OCI-LY1 (cell line): ENCODE results near the gene CCDC12.

ENCODE experiments used
- H2AFZ ChIP-seq: fragments of 200-600 bp; sonication (generic), shearing (Covaris generic); 2 replicates; pipeline ENCODE4 v1.6.0; 2014; ENCODE audit warnings: antibody characterized with exemption, mild to moderate bottlenecking, low read length
- H3F3A ChIP-seq: fragments of 200-600 bp; sonication (generic), shearing (Covaris generic); 2 replicates; pipeline ENCODE4 v1.6.0; 2014; ENCODE audit warnings: mild to moderate bottlenecking, antibody characterized with exemption, low read length, moderate library complexity; ENCODE audit not compliant: insufficient read depth
- H3K27ac ChIP-seq: fragments of 200-600 bp; sonication (generic); 2 replicates; pipeline ENCODE4 v1.5.1; 2014; ENCODE audit warnings: low read length, mixed run types, mild to moderate bottlenecking, low read depth; ENCODE audit not compliant: poor library complexity, severe bottlenecking
- H3K27me3 ChIP-seq: fragments of 200-600 bp; sonication (generic); 2 replicates; pipeline ENCODE4 v1.6.0; 2014; ENCODE audit warnings: antibody characterized with exemption, mild to moderate bottlenecking, low read length, moderate library complexity; ENCODE audit not compliant: insufficient read depth
- H3K36me3 ChIP-seq: fragments of 200-600 bp; sonication (generic); 2 replicates; pipeline ENCODE4 v1.6.1; 2014; ENCODE audit warnings: mild to moderate bottlenecking, antibody characterized with exemption, low read length, moderate library complexity, mixed read lengths; ENCODE audit not compliant: insufficient read depth
- H3K4me1 ChIP-seq: fragments of 200-600 bp; sonication (generic); 2 replicates; pipeline ENCODE4 v1.5.1; 2014; ENCODE audit warnings: mild to moderate bottlenecking, low read length, moderate library complexity; ENCODE audit not compliant: insufficient read depth, severe bottlenecking
- H3K4me2 ChIP-seq: fragments of 200-600 bp; sonication (generic), shearing (Covaris generic); 2 replicates; pipeline ENCODE4 v1.6.1; 2014; ENCODE audit warnings: low read length
- H3K4me3 ChIP-seq: fragments of 200-600 bp; sonication (generic); 2 replicates; pipeline ENCODE4 v1.5.1; 2014; ENCODE audit warnings: low read length, low read depth, mild to moderate bottlenecking, mixed read lengths; ENCODE audit not compliant: poor library complexity, severe bottlenecking
- H3K79me2 ChIP-seq: fragments of 200-600 bp; shearing (Covaris generic); 2 replicates; pipeline ENCODE4 v1.6.1; 2016; ENCODE audit warnings: mixed run types, low read length, mixed read lengths; ENCODE audit not compliant: insufficient read depth
- H3K9ac ChIP-seq: fragments of 200-600 bp; sonication (generic), shearing (Covaris generic); 2 replicates; pipeline ENCODE4 v1.6.1; 2014; ENCODE audit warnings: mild to moderate bottlenecking, low read length, mixed read lengths
- H3K9me2 ChIP-seq: fragments of 200-600 bp; sonication (generic), shearing (Covaris generic); 2 replicates; pipeline ENCODE4 v1.6.1; 2014; ENCODE audit warnings: low read depth, mild to moderate bottlenecking, low read length, mixed read lengths
- H3K9me3 ChIP-seq: fragments of 200-600 bp; shearing (Covaris generic); 2 replicates; pipeline ENCODE4 v1.6.1; 2014; ENCODE audit warnings: low read length, mixed read lengths
- H4K20me1 ChIP-seq: fragments of 200-600 bp; sonication (generic), shearing (Covaris generic); 2 replicates; pipeline ENCODE4 v1.6.0; 2016; ENCODE audit warnings: mild to moderate bottlenecking, low read length; ENCODE audit not compliant: insufficient read depth
- EZH2 ChIP-seq: fragments of 200-600 bp; sonication (generic), shearing (Covaris generic); IDR thresholded peaks from 2 replicates; pipeline ENCODE4 v1.8.0; 2017; ENCODE audit warnings: borderline replicate concordance, mixed run types, mild to moderate bottlenecking, antibody characterized with exemption, low read length, moderate library complexity, mixed read lengths
- TF ChIP-seq, protein P1 (sequence below): fragments of 200-600 bp; sonication (generic), shearing (Covaris generic); IDR thresholded peaks from 2 replicates; pipeline ENCODE4 v1.5.1; 2017; ENCODE audit warnings: mild to moderate bottlenecking, antibody characterized with exemption, low read length, moderate library complexity, mixed read lengths

The CCDC12 gene

DNA sequence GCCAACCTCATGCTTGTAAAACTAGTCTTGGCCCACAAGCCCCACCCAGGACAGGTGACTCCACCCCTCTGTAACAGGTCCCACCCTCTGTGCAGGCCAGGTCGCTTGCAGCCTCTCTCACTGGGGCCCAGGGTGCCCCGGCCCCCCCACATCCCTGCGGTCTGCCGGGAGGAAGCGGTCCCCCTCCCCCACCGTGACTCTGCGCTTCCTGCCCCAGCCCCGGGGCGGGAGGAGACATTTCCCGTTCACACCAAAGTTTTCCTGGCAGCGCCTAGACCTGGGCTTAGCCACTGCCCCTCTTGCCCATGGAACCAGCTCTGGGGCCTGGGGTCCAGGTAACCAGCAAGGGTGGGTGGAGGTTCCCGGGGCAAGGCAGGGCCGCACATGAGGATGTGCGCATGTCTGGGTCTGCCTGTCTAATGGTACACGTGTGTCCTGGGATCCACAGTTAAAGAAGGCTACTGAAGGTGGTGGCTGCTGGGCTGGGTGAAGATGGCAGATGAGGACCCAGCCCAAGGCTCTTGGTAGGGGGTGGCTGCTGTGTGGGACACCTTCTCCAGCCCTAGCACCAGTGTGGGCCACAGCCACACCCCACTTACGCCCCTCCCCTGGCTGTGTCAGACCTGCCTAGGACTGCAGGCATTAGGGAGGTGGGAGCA lies 11.3 kb upstream of the CCDC12 start:
- Histone ChIP-seq H4K20me1 (no peaks in the 10 kb centered on the region), H3K4me3 (peak overlapping the region; percentile 29), H3K9ac (peak overlapping the region; percentile 9; the same call in 1 of the 2 replicates), H3K4me2 (peak overlapping the region; percentile 53), H3K4me1 (peaks cover 38% of the 10 kb centered on the region), H3F3A (no peaks in the 10 kb centered on the region), H3K36me3 (peaks cover 4% of the 10 kb centered on the region; the same call in 1 of the 2 replicates), H3K27me3 (no peaks in the 10 kb centered on the region), H2AFZ (no peak overlapping the region), H3K79me2 (no peaks in the 10 kb centered on the region), H3K9me2 (no peaks in the 10 kb centered on the region), H3K27ac (peak overlapping the region; percentile 64), H3K9me3 (no peaks in the 10 kb centered on the region)
- no peak for TF ChIP-seq EZH2
- TF ChIP-seq, protein P1, sequence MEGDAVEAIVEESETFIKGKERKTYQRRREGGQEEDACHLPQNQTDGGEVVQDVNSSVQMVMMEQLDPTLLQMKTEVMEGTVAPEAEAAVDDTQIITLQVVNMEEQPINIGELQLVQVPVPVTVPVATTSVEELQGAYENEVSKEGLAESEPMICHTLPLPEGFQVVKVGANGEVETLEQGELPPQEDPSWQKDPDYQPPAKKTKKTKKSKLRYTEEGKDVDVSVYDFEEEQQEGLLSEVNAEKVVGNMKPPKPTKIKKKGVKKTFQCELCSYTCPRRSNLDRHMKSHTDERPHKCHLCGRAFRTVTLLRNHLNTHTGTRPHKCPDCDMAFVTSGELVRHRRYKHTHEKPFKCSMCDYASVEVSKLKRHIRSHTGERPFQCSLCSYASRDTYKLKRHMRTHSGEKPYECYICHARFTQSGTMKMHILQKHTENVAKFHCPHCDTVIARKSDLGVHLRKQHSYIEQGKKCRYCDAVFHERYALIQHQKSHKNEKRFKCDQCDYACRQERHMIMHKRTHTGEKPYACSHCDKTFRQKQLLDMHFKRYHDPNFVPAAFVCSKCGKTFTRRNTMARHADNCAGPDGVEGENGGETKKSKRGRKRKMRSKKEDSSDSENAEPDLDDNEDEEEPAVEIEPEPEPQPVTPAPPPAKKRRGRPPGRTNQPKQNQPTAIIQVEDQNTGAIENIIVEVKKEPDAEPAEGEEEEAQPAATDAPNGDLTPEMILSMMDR = no peak

- Histone ChIP-seq H3K9me3 (no peaks in the 10 kb centered on the region), H2AFZ (no peak overlapping the region), H3F3A (no peaks in the 10 kb centered on the region), H3K36me3 (peaks cover 4% of the 10 kb centered on the region; the same call in 1 of the 2 replicates), H3K27me3 (no peaks in the 10 kb centered on the region), H3K9ac (peak overlapping the region; percentile 9; the same call in 1 of the 2 replicates), H3K27ac (peak overlapping the region; percentile 64), H4K20me1 (no peaks in the 10 kb centered on the region), H3K4me1 (peaks cover 38% of the 10 kb centered on the region), H3K4me2 (peak overlapping the region; percentile 53), H3K9me2 (no peaks in the 10 kb centered on the region), H3K4me3 (peak overlapping the region; percentile 29), H3K79me2 (no peaks in the 10 kb centered on the region)
- TF ChIP-seq, protein P1 = no peak
- no peak for TF ChIP-seq EZH2
Measured at GRCh38 chr3:46987319-46987742, 10.8 kb upstream of the CCDC12 start.

DNA sequence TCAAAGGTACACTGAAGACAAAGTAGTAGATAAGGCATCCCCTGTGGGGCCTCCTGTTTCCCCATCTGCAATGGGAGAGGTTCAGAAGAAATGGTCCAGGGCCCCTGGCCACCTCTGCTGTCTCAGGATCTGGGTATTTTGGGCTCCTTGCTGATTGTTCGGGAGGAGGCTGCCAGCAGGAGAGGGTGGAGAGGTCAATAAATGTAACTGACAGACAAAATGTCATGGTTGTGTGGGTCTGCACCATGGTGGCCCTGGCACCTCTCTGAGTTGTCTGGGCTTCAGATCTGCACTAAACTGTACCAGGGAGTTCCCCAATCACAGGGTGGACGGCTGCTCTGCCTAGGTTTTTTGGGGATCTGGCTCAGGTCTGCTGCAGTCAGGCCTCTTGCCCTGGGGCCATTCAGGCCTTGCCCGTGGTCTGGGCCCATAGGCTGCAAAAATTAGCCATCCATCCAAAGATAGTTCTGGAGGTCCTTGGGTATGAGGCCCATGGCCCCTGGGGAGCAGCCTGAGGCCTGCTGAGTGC lies 10.3 kb upstream of the CCDC12 start:
- peak overlapping the region; percentile 64 for H3K27ac ChIP-seq
- no peaks in the 10 kb centered on the region for H3K9me3 ChIP-seq
- peak overlapping the region; percentile 53 for H3K4me2 ChIP-seq
- H3K79me2 ChIP-seq = no peaks in the 10 kb centered on the region
- H3K4me3 ChIP-seq = peak overlapping the region; percentile 29
- no peak overlapping the region for H2AFZ ChIP-seq
- H3F3A ChIP-seq = no peaks in the 10 kb centered on the region
- no peaks in the 10 kb centered on the region for H3K27me3 ChIP-seq
- H4K20me1 ChIP-seq = no peaks in the 10 kb centered on the region
- no peak for TF ChIP-seq EZH2
- TF ChIP-seq, protein P1 = no peak
- peak overlapping the region; percentile 9; the same call in 1 of the 2 replicates for H3K9ac ChIP-seq
- H3K36me3 ChIP-seq = peaks cover 4% of the 10 kb centered on the region; the same call in 1 of the 2 replicates
- no peaks in the 10 kb centered on the region for H3K9me2 ChIP-seq
- H3K4me1 ChIP-seq = peaks cover 39% of the 10 kb centered on the region
